Aorta (tissue), 5 donors: ENCODE results near the gene TTC39C. TPM values are rescaled to one million over a fixed set of nuclear protein-coding genes. Genes with fewer than 3 reads are reported as not detected.

Experiments
- ATAC-seq: fragments of 200-7000 bp; cut with Tn5 transposase; one replicate; pipeline ENCODE4 v1.9.1; 2022; ENCODE audit warnings: moderate library complexity; ENCODE audit not compliant: low FRiP score
- DNase-seq, 2 donors: peaks; one replicate each; pipeline ENCODE4 v3.0.0-alpha.2; 2020
- H3K27ac ChIP-seq, 2 donors: one replicate each; pipeline ENCODE4 v1.5.1; 2013; ENCODE audit warnings: low read length in 2 of 2, mild to moderate bottlenecking in 2 of 2, moderate library complexity in 2 of 2, control low read depth in 1 of 2, inconsistent platforms in 1 of 2, low read depth in 1 of 2
- H3K27me3 ChIP-seq, 2 donors: one replicate each; pipeline ENCODE4 v1.6.1; 2013; ENCODE audit warnings: control low read depth in 1 of 2, low read length in 1 of 2, mild to moderate bottlenecking in 1 of 2, moderate library complexity in 1 of 2; ENCODE audit not compliant: insufficient read depth in 2 of 2, control insufficient read depth in 1 of 2
- H3K36me3 ChIP-seq, 2 donors: one replicate each; pipeline ENCODE4 v1.6.1; 2013; ENCODE audit warnings: control low read depth in 1 of 2, low read length in 1 of 2, mild to moderate bottlenecking in 1 of 2; ENCODE audit not compliant: insufficient read depth in 2 of 2, control insufficient read depth in 1 of 2
- H3K4me1 ChIP-seq, 2 donors: one replicate each; pipeline ENCODE4 v1.6.1; 2013; ENCODE audit warnings: low read length in 2 of 2, control low read depth in 1 of 2, mild to moderate bottlenecking in 1 of 2, moderate library complexity in 1 of 2; ENCODE audit not compliant: insufficient read depth in 2 of 2, control insufficient read depth in 1 of 2
- H3K4me3 ChIP-seq, 2 donors: one replicate each; pipeline ENCODE4 v1.5.1; 2013; ENCODE audit warnings: low read length in 2 of 2, control low read depth in 1 of 2, mild to moderate bottlenecking in 1 of 2
- H3K9me3 ChIP-seq: one replicate; pipeline ENCODE4 v1.6.1; 2013; ENCODE audit warnings: mild to moderate bottlenecking, low read length; ENCODE audit not compliant: control insufficient read depth
- WGBS, 2 donors: extraction: QIAGEN DNeasy Blood & Tissue Kit; methylation state at CpG; one replicate each; pipeline ENCODE4 v1.1.7; 2013; 5-methylcytosine and 5-hydroxymethylcytosine counted together
- intact Hi-C, 2 donors: fragments of 100-400 bp; cut with DNase I; formaldehyde crosslinking; loops; one replicate each; pipeline versions ENCODE4 v1.14.2 to v1.15.0; 2022
- polyA plus RNA-seq, 2 donors: library from polyadenylated mRNA; stranded (reverse); fragments of 200-250 nt; gene quantifications; one replicate each; pipeline ENCODE4 v1.2.3, GENCODE V29; 2013
- total RNA-seq, 2 donors: library from RNA; stranded (reverse); fragmentation: NEBNext Ultra II Directional; extraction: Animal tissue kit (Norgen Biotek cat#: 25700); gene quantifications; one replicate each; pipeline ENCODE4 v1.2.1, GENCODE V29; 2021
- donor health status: healthy with polysubstance abuse.
- donor health status: Bipolar disorder and iron deficiency.
- donor health status: DM: no; HTN: no; CAD: no.
- donor health status: DM: no; HTN: no; CAD: no.
- donor health status: DM: yes; HTN: yes; CAD: no.

The TTC39C gene
- total and polyA plus RNA-seq, 4 donors: 2.3 to 21.2 (median 14.1) TPM

DNA sequence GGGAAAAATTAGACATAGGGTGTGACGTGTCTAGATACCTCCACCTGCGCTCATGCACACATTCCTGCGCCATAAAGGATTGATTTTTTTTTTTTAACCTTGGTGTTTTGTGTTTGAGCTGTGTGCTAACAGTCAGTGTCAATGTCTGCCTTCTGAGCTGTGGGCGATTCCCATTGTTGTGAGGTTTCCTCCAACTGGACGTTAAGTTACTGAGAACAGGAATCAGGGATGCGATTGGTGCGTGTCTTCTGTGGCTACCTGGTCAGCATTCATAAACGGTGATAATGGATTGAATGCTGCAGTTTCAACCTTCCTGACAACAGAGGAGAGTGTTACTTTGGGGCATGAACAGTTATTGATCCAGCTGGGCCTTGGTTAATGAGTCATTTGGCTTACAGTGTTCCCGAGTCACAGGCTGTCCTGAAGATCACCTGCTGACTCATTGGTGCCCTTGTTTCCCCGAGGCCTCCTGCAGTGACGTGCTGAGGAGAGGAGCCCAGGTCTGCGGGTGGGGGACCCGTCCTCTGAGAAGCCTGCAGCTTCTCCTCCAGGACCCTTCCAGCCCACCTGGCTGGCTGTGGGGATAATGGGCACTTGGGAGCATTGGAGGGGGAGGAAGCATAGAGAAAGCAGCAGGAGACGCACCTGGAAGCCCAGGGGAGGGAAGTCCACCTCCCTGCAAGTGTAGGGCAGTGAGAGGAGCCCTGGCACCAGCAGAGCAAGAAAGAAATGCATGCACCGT lies 98.5 kb downstream of the TTC39C start:
- intact Hi-C loops: loop anchor here in 1 of 2 donors (10.0 kb wide), 2 partner anchors 98 to 288 kb away; partner anchors contain the start of gene TTC39C
- no peak for DNase-seq
- WGBS, 2 donors: 84 to 88% methylated on average over 15 of the region's 15 CpGs
- Histone ChIP-seq H3K27ac (no peak overlapping the region), H3K4me3 (no peak overlapping the region), H3K9me3 (no peaks in the 10 kb centered on the region), H3K27me3 (no peaks in the 10 kb centered on the region), H3K36me3 (no peaks in the 10 kb centered on the region), H3K4me1 (no peaks in the 10 kb centered on the region)
- ATAC-seq: no peak

DNA sequence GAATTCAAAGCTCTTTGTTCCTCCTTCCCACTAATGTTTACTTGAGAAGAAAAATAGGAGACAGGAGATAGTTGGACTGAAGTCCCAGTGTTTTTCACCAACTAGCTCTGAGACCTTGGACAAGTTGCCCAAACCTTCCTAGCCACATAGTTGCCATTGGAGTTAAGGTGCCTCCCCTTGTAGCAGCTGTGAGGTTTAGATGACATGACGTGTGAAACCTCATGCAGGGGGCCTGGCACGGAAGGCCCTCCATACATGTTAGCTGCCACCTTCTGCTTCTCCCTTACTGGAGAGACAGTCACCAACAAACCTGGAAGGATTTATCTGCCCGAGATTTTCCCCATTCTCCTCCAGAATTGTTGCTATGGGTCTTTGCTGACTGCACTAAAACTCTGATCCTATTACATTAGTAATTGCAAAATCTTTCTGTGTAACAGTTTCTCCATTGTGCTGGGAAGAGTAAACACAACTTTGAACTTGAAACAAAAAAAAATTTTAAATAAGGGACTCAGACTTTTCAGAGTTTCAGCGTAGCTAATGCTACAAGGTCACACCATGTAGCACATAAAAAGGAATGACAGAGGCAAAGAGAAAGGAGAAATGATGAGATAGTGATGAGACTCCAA lies 100.5 kb downstream of the TTC39C start:
- ATAC-seq (no peak), DNase-seq (no peak)
- no peaks in the 10 kb centered on the region for H3K36me3 ChIP-seq
- no peaks in the 10 kb centered on the region for H3K4me1 ChIP-seq
- intact Hi-C loops: loop anchor here in 1 of 2 donors (5.0 to 10.0 kb wide), 4 partner anchors 100 to 493 kb away; partner anchors contain the start of gene TTC39C
- no peaks in the 10 kb centered on the region for H3K9me3 ChIP-seq
- no peaks in the 10 kb centered on the region for H3K27me3 ChIP-seq
- 83 to 89% methylated on average over 4 of the region's 4 CpGs for WGBS, 2 donors
- H3K4me3 ChIP-seq: no peak overlapping the region
- H3K27ac ChIP-seq: no peak overlapping the region

DNA sequence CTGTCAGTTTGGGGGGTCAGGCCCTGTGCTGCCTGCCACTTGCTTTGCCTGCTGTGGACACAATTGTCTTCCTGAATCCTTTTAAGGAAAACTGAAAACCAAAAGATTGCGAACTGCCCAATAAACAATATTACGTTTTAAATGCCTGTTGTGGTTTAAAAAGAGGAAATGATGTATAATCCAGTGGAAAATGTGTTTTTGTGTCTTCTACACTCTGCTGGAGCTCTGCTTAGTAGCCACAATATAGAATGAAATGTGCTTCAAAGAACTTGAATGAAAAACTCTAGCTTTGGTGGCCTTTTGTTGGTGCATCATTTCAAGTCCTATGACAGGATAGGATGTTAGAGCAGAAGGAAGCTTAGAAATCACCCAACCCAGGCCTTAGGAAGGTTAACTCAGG lies 101.1 kb downstream of the TTC39C start:
- ATAC-seq: no peak
- no peak for DNase-seq
- H3K9me3 ChIP-seq: no peaks in the 10 kb centered on the region
- H3K27ac ChIP-seq: no peak overlapping the region
- no peaks in the 10 kb centered on the region for H3K36me3 ChIP-seq
- no peaks in the 10 kb centered on the region for H3K27me3 ChIP-seq
- H3K4me1 ChIP-seq: no peaks in the 10 kb centered on the region
- intact Hi-C loops: loop anchor here in 1 of 2 donors (5.0 to 10.0 kb wide), 4 partner anchors 101 to 493 kb away; partner anchors contain the start of gene TTC39C
- H3K4me3 ChIP-seq: no peak overlapping the region
- WGBS, 2 donors: 78 to 86% methylated on average over 2 of the region's 2 CpGs

- no peaks in the 10 kb centered on the region for H3K27me3 ChIP-seq
- H3K36me3 ChIP-seq: no peaks in the 10 kb centered on the region
- no peaks in the 10 kb centered on the region for H3K4me1 ChIP-seq
- H3K27ac ChIP-seq: no peak overlapping the region
- ATAC-seq: peak; percentile 80
- H3K9me3 ChIP-seq: no peaks in the 10 kb centered on the region
- no peak overlapping the region for H3K4me3 ChIP-seq
- intact Hi-C loops: loop anchor here in 1 of 2 donors (5.0 to 10.0 kb wide), 4 partner anchors 104 to 497 kb away; partner anchors contain the start of gene TTC39C
- peak; percentile 74 to 79 for DNase-seq
- WGBS, 2 donors: 60 to 61% methylated on average over 8 of the region's 8 CpGs
Observed at GRCh38 chr18:24118750-24119577, 104.4 kb downstream of the TTC39C start.

DNA sequence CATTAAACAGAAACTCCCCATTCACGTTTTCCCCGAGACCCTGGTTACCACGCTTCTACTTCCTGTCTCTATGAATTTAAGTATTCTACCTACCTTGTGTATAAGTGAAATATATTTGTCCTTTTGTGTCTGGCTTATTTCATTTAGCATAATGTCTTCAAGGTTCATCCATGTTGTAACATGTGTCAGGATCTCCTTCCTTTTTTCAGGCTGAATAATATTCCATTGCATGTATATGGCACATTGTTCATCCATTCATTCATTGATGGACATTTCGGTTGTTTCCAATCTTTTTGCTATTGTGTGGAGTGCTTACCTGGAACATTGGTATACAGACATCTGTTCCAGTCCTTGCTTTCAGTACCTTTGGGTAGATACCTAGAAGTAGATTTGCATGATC lies 106.1 kb downstream of the TTC39C start:
- no peaks in the 10 kb centered on the region for H3K27me3 ChIP-seq
- no peaks in the 10 kb centered on the region for H3K4me1 ChIP-seq
- WGBS, 2 donors: 94 to 97% methylated on average over 4 of the region's 4 CpGs
- H3K27ac ChIP-seq: no peak overlapping the region
- intact Hi-C loops: no loop called here
- no peaks in the 10 kb centered on the region for H3K9me3 ChIP-seq
- ATAC-seq (no peak), DNase-seq (no peak)
- no peak overlapping the region for H3K4me3 ChIP-seq
- peaks cover 0 to 2% of the 10 kb centered on the region in 2 donors for H3K36me3 ChIP-seq

- H3K27me3 ChIP-seq: no peaks in the 10 kb centered on the region
- H3K27ac ChIP-seq: no peak overlapping the region
- peaks cover 0 to 2% of the 10 kb centered on the region in 2 donors for H3K36me3 ChIP-seq
- no peaks in the 10 kb centered on the region for H3K4me1 ChIP-seq
- ATAC-seq (no peak), DNase-seq (no peak)
- H3K4me3 ChIP-seq: no peak overlapping the region
- WGBS, 2 donors: 97 to 98% methylated on average over 2 of the region's 2 CpGs
- H3K9me3 ChIP-seq: no peaks in the 10 kb centered on the region
- intact Hi-C loops: no loop called here
Observed at GRCh38 chr18:24121625-24122024, 107.1 kb downstream of the TTC39C start.

DNA sequence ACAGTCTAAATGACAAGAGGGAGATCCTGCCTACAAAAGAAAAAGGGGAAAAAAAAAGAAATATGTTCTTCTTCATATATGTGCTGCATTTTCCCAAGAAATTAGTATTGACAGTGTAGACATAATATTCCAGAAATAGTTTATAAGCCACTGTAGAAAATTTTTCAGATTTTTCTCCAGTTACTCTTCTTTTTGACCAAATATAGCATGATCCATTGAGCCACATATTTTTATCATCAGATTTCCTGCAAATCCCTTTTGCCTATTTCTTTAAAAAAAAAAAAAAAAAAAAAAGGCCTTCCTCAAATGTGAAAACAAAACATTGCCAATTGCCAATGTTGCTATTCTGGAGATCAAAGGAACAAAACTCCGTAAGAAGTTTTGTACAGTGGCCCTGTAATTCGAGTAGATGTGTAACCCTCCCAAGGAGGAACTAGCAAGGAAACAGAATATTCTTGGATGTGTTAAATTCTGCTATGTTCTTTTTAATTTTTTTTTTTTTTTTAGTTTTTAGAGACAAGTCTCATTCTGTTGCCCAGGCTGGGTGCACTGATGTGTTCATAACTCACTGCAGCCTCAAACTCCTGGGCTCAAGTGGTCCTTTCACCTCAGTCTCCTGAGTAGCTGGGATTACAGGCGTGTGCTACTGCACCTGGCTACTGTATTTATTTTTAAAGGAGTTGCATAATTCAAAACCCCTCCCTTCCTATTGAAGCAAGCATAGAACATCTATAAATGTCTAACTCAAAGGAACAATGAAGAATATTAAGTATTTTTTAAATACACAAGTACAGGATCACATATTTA lies 111.8 kb downstream of the TTC39C start:
- 27 to 34% methylated on average over 3 of the region's 3 CpGs for WGBS, 2 donors
- Histone ChIP-seq H3K9me3 (no peaks in the 10 kb centered on the region), H3K4me3 (no peak overlapping the region), H3K36me3 (peaks cover 0 to 2% of the 10 kb centered on the region in 2 donors), H3K4me1 (no peaks in the 10 kb centered on the region), H3K27ac (no peak overlapping the region), H3K27me3 (no peaks in the 10 kb centered on the region)
- no peak for DNase-seq
- no peak for ATAC-seq
- intact Hi-C loops: no loop called here

DNA sequence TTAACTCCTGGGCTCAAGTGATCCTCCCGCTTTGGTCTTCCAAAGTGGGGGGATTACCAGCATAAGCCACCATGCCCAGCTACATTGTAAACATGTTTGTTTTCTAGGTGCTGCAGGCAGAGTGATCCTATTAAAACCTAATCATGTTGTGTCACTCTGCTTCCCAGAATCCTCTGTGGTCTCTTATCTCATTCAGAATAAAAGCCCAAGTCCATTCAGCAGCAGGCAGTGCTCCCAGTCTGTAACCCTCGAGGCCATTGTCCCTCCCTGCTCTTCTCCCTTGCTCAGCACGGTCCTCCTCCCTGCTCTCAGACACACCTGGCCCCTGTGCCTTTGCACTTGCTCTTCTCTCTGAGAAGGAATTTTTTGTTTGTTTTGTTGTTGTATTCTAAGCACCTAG lies 113.2 kb downstream of the TTC39C start:
- Histone ChIP-seq H3K4me1 (no peaks in the 10 kb centered on the region), H3K9me3 (no peaks in the 10 kb centered on the region), H3K4me3 (no peak overlapping the region), H3K36me3 (peaks cover 0 to 2% of the 10 kb centered on the region in 2 donors), H3K27ac (no peak overlapping the region), H3K27me3 (no peaks in the 10 kb centered on the region)
- no peak for ATAC-seq
- intact Hi-C loops: no loop called here
- WGBS, 2 donors: 94% methylated on average over 3 of the region's 3 CpGs
- no peak for DNase-seq
